EH (cell line): ENCODE results near the gene CBX2.

Experiments used
- DNase-seq: peaks from one replicate; pipeline ENCODE4 v3.0.0-alpha.2; 2015; ENCODE audit warnings: low read depth

The CBX2 gene

GRCh38 chr17:79777894-79778503 lies at the start of gene CBX2:
CBX2 (plus strand) TSS chr17:79778148; CDS start chr17:79778236, 88 bp downstream.
- peak; percentile 74 for DNase-seq

GRCh38 chr17:79728169-79728907 lies 49.6 kb upstream of the CBX2 start:
- peak; percentile 89 for DNase-seq

GRCh38 chr17:79728908-79729471 lies 49.0 kb upstream of the CBX2 start:
- no peak for DNase-seq

- DNase-seq: no peak
Observed at GRCh38 chr17:79729761-79730160, 48.2 kb upstream of the CBX2 start.

GRCh38 chr17:79730437-79730768 lies 47.5 kb upstream of the CBX2 start:
- no peak for DNase-seq

- DNase-seq: no peak
Observed at GRCh38 chr17:79730769-79731483, 47.0 kb upstream of the CBX2 start, which contains the start of gene ENPP7. ENPP7 (plus strand) TSS chr17:79730943; CDS start chr17:79731140, 197 bp downstream.

- DNase-seq: no peak
Observed at GRCh38 chr17:79732254-79732653, 45.7 kb upstream of the CBX2 start.

GRCh38 chr17:79732804-79733691 lies 44.9 kb upstream of the CBX2 start:
- peak; percentile 6 for DNase-seq

- no peak for DNase-seq
Observed at GRCh38 chr17:79733692-79734070, 44.3 kb upstream of the CBX2 start.

- DNase-seq: no peak
Observed at GRCh38 chr17:79735096-79735495, 42.9 kb upstream of the CBX2 start.

GRCh38 chr17:79737046-79737921 lies 40.7 kb upstream of the CBX2 start:
- DNase-seq: no peak

- no peak for DNase-seq
Observed at GRCh38 chr17:79737922-79738578, 39.9 kb upstream of the CBX2 start.

GRCh38 chr17:79738643-79739042 lies 39.3 kb upstream of the CBX2 start:
- DNase-seq: no peak

GRCh38 chr17:79739148-79740062 lies 38.5 kb upstream of the CBX2 start:
- peak; percentile 20 for DNase-seq

- no peak for DNase-seq
Observed at GRCh38 chr17:79740413-79740812, 37.5 kb upstream of the CBX2 start.

- DNase-seq: no peak
Observed at GRCh38 chr17:79741401-79741750, 36.6 kb upstream of the CBX2 start.

- DNase-seq: peak; percentile 50
Observed at GRCh38 chr17:79741751-79742588, 36.0 kb upstream of the CBX2 start.

- DNase-seq: no peak
Observed at GRCh38 chr17:79742589-79742918, 35.4 kb upstream of the CBX2 start.
